GM21360 (cell line): ENCODE results near the gene GOLGA6L10.
"Not testable (repeated sequence)": the region's sequence is repeated elsewhere in the genome, so short reads cannot be mapped to it uniquely, and the experiment has no call there.

Experiments used
- ATAC-seq: cut with Tn5 transposase; IDR thresholded peaks from one replicate; pipeline ENCODE4 v1.9.1; 2021; ENCODE audit warnings: mild to moderate bottlenecking, moderate library complexity; ENCODE audit not compliant: unreplicated experiment

GOLGA6L10 gene

GRCh38 chr15:82343851-82344250 lies 5.4 kb downstream of the GOLGA6L10 start:
- not testable (repeated sequence) for ATAC-seq

- ATAC-seq, result not testable (repeated sequence)
These were observed 6.5 kb downstream of the GOLGA6L10 start for GRCh38 chr15:82342632-82343374.

GRCh38 chr15:82338573-82338972 lies 10.7 kb downstream of the GOLGA6L10 start:
- not testable (repeated sequence) for ATAC-seq

- not testable (repeated sequence) for ATAC-seq
These were observed 11.2 kb downstream of the GOLGA6L10 start for GRCh38 chr15:82338053-82338452.

- ATAC-seq, result not testable (repeated sequence)
These were observed 12.2 kb downstream of the GOLGA6L10 start for GRCh38 chr15:82337051-82337450.

- ATAC-seq, result not testable (repeated sequence)
These were observed 13.1 kb downstream of the GOLGA6L10 start for GRCh38 chr15:82336180-82336647.

GRCh38 chr15:82335006-82335405 lies 14.3 kb downstream of the GOLGA6L10 start:
- ATAC-seq, result not testable (repeated sequence)

GRCh38 chr15:82334554-82334932 lies 14.7 kb downstream of the GOLGA6L10 start:
- not testable (repeated sequence) for ATAC-seq

- not testable (repeated sequence) for ATAC-seq
These were observed 15.4 kb downstream of the GOLGA6L10 start for GRCh38 chr15:82333603-82334553.

GRCh38 chr15:82332711-82333602 lies 16.3 kb downstream of the GOLGA6L10 start:
- ATAC-seq, result not testable (repeated sequence)

- ATAC-seq, result not testable (repeated sequence)
These were observed 17.5 kb downstream of the GOLGA6L10 start for GRCh38 chr15:82331576-82332304.

GRCh38 chr15:82330921-82331320 lies 18.4 kb downstream of the GOLGA6L10 start:
- ATAC-seq, result not testable (repeated sequence)

GRCh38 chr15:82329039-82329438 lies 20.2 kb downstream of the GOLGA6L10 start:
- ATAC-seq, result not testable (repeated sequence)

GRCh38 chr15:82327372-82327771 lies 21.9 kb downstream of the GOLGA6L10 start:
- ATAC-seq, result not testable (repeated sequence)

- not testable (repeated sequence) for ATAC-seq
These were observed 22.4 kb downstream of the GOLGA6L10 start for GRCh38 chr15:82326896-82327295.

GRCh38 chr15:82325646-82326045 lies 23.6 kb downstream of the GOLGA6L10 start:
- ATAC-seq, result not testable (repeated sequence)

- ATAC-seq, result not testable (repeated sequence)
These were observed 24.4 kb downstream of the GOLGA6L10 start for GRCh38 chr15:82324831-82325230.

GRCh38 chr15:82322488-82322887 lies 26.8 kb downstream of the GOLGA6L10 start:
- ATAC-seq, result not testable (repeated sequence)

GRCh38 chr15:82320861-82321260 lies 28.4 kb downstream of the GOLGA6L10 start:
- ATAC-seq, result not testable (repeated sequence)
